ENCODE data around the gene HAUS7. TPM values are rescaled to one million over a fixed set of nuclear protein-coding genes. Genes with fewer than 3 reads are reported as not detected.
A peak's percentile ranks its signal among the peaks of the same experiment; 100 is the strongest.

HAUS7 gene
- total RNA-seq, 1 experiment from 2014 or later: 46.5 TPM

- TF ChIP-seq JAZF1 (CRISPR knock-in tag; IDR thresholded peaks at IDR 0.05): no peak
- TF ChIP-seq NFATC4 (CRISPR knock-in tag; IDR thresholded peaks at IDR 0.05): no peak
- TF ChIP-seq SMAD3 (CRISPR knock-in tag; IDR thresholded peaks at IDR 0.05; ENCODE audit: borderline replicate concordance): no peak
- TF ChIP-seq ATF2 (CRISPR knock-in tag; IDR thresholded peaks at IDR 0.05; ENCODE audit: borderline replicate concordance, low read depth): no peak
- TF ChIP-seq NFE2L1 (CRISPR knock-in tag; IDR thresholded peaks at IDR 0.05): no peak
- no peak for TF ChIP-seq ZBTB21 (CRISPR knock-in tag; IDR thresholded peaks at IDR 0.05; ENCODE audit: borderline replicate concordance)
- no peak for TF ChIP-seq HMGA2 (CRISPR knock-in tag; IDR thresholded peaks at IDR 0.05)
Measured at GRCh38 chrX:153490217-153490930, 20.0 kb upstream of the HAUS7 start (continued).

GRCh38 chrX:153488231-153488914 lies 18.0 kb upstream of the HAUS7 start:
- Mint-ChIP-seq H3K4me1 (peaks cover 6% of the 10 kb centered on the region; the same call in 1 of the 2 replicates), H3K36me3 (no peaks in the 10 kb centered on the region), H3K27ac (no peak overlapping the region), H3K9me3 (no peaks in the 10 kb centered on the region), H3K4me3 (no peak overlapping the region), H3K27me3 (ENCODE audit: low read depth) (no peaks in the 10 kb centered on the region; the same call in 1 of the 2 replicates)
- ATAC-seq (no peak; the same call in 1 of the 2 replicates), DNase-seq (ENCODE audit: low spot score) (no peak)
- TF ChIP-seq GABPB1 (CRISPR knock-in tag; IDR thresholded peaks at IDR 0.05) (peak; percentile 37; the same call in 1 of the 2 replicates), ZNF423 (CRISPR knock-in tag; IDR thresholded peaks at IDR 0.05) (no peak)
- ChIA-PET CTCF (interaction anchor here (0.8 to 1.1 kb wide), 2 partner anchors 18 to 27 kb away, joined by 3 to 5 read pairs; partner anchors contain the start of gene HAUS7), POLR2A (no interaction called here)

DNA sequence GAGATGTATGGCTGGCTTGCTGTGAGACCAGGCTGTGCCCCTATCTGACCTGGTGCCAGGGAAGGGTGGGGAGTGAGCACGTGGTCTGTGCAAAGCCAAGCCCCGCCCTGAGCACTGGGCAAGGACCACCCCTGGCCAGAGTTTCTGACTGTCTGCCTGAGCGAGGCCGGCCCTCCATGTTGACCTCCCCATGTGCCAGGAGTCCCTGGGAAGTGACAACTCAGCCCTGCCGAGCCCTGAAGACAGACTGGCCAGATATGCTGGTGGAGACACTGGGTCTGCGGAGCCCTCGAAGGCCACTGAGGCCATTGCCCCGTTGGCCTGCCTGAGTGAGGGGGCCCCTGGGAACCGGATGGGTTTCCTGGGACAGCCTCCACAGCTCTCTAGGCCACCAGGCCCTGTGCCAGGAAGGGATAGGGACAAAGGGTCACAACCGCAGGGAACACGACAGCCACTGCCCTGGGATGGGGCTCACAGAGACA lies 17.3 kb upstream of the HAUS7 start:
- ChIA-PET POLR2A (no interaction called here), CTCF (interaction anchor here (0.6 to 1.1 kb wide), 2 partner anchors 17 kb away, joined by 3 to 5 read pairs; partner anchors contain the start of gene HAUS7)
- TF ChIP-seq TEAD4 (CRISPR knock-in tag; IDR thresholded peaks at IDR 0.05) (no peak), CREB1 (CRISPR knock-in tag; IDR thresholded peaks at IDR 0.05) (no peak), JUN (CRISPR knock-in tag; IDR thresholded peaks at IDR 0.05) (no peak), CBFB (CRISPR knock-in tag; IDR thresholded peaks at IDR 0.05; ENCODE audit: low read depth) (no peak), ZNF232 (CRISPR knock-in tag; IDR thresholded peaks at IDR 0.05) (no peak), USF1 (CRISPR knock-in tag; IDR thresholded peaks at IDR 0.05) (no peak), PRRX2 (CRISPR knock-in tag; IDR thresholded peaks at IDR 0.05) (no peak), ZMAT4 (CRISPR knock-in tag; IDR thresholded peaks at IDR 0.05) (no peak)
- TF ChIP-seq, protein P1, sequence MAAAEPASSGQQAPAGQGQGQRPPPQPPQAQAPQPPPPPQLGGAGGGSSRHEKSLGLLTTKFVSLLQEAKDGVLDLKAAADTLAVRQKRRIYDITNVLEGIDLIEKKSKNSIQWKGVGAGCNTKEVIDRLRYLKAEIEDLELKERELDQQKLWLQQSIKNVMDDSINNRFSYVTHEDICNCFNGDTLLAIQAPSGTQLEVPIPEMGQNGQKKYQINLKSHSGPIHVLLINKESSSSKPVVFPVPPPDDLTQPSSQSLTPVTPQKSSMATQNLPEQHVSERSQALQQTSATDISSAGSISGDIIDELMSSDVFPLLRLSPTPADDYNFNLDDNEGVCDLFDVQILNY (CRISPR knock-in tag; IDR thresholded peaks at IDR 0.05): no peak
- TF ChIP-seq, protein P2, sequence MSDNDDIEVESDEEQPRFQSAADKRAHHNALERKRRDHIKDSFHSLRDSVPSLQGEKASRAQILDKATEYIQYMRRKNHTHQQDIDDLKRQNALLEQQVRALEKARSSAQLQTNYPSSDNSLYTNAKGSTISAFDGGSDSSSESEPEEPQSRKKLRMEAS (CRISPR knock-in tag; IDR thresholded peaks at IDR 0.05): no peak

More for the DNA sequence above, 17.3 kb upstream of the HAUS7 start:
- H3K4me1 Mint-ChIP-seq: peaks cover 4% of the 10 kb centered on the region; the same call in 1 of the 2 replicates
- no peaks in the 10 kb centered on the region for H3K36me3 Mint-ChIP-seq
- H3K27me3 Mint-ChIP-seq (ENCODE audit: low read depth): no peaks in the 10 kb centered on the region; the same call in 1 of the 2 replicates
- ATAC-seq (no peak), DNase-seq (ENCODE audit: low spot score) (no peak)
- no peak overlapping the region for H3K27ac Mint-ChIP-seq
- H3K4me3 Mint-ChIP-seq: no peak overlapping the region
- no peaks in the 10 kb centered on the region for H3K9me3 Mint-ChIP-seq

Data from WTC11 (cell line).